RPMI8226 (cell line): ENCODE data around the gene SPATA6L.
A peak's percentile ranks its signal among the peaks of the same experiment; 100 is the strongest.
"Not testable (repeated sequence)": the region's sequence is repeated elsewhere in the genome, so short reads cannot be mapped to it uniquely, and the experiment has no call there.

Experiments used
- DNase-seq: peaks from one replicate; pipeline ENCODE4 v3.0.0-alpha.2; 2015

The SPATA6L gene

GRCh38 chr9:4622016-4622415, 44.3 kb downstream of the SPATA6L start:
- DNase-seq: no peak

- DNase-seq: no peak
Observed at GRCh38 chr9:4620881-4621555, 45.3 kb downstream of the SPATA6L start.

- no peak for DNase-seq
Observed at GRCh38 chr9:4620057-4620765, 46.1 kb downstream of the SPATA6L start.

GRCh38 chr9:4618700-4619099, 47.6 kb downstream of the SPATA6L start:
- no peak for DNase-seq

- DNase-seq: no peak
Observed at GRCh38 chr9:4617752-4618151, 48.5 kb downstream of the SPATA6L start.

GRCh38 chr9:4615778-4616177, 50.5 kb downstream of the SPATA6L start:
- DNase-seq: no peak

- no peak for DNase-seq
Observed at GRCh38 chr9:4615251-4615650, 51.0 kb downstream of the SPATA6L start.

GRCh38 chr9:4614627-4615026, 51.7 kb downstream of the SPATA6L start:
- no peak for DNase-seq

- DNase-seq: not testable (repeated sequence)
Observed at GRCh38 chr9:4606033-4606432, 60.2 kb downstream of the SPATA6L start.

- peak; percentile 81 for DNase-seq
Observed at GRCh38 chr9:4604678-4605095, 61.6 kb downstream of the SPATA6L start.

- DNase-seq: no peak
Observed at GRCh38 chr9:4603830-4604229, 62.5 kb downstream of the SPATA6L start.

- DNase-seq: no peak
Observed at GRCh38 chr9:4600368-4600767, 65.9 kb downstream of the SPATA6L start.

GRCh38 chr9:4596165-4596922, 69.9 kb downstream of the SPATA6L start:
- DNase-seq: no peak

GRCh38 chr9:4594994-4595393, 71.3 kb downstream of the SPATA6L start:
- DNase-seq: no peak

- DNase-seq: no peak
Observed at GRCh38 chr9:4594545-4594944, 71.7 kb downstream of the SPATA6L start.

GRCh38 chr9:4592886-4593285, 73.4 kb downstream of the SPATA6L start:
- no peak for DNase-seq

GRCh38 chr9:4592295-4592694, 74.0 kb downstream of the SPATA6L start:
- no peak for DNase-seq

- DNase-seq: no peak
Observed at GRCh38 chr9:4591123-4591500, 75.2 kb downstream of the SPATA6L start.

GRCh38 chr9:4590430-4591122, 75.7 kb downstream of the SPATA6L start:
- DNase-seq: no peak

GRCh38 chr9:4588721-4589120, 77.6 kb downstream of the SPATA6L start:
- no peak for DNase-seq

GRCh38 chr9:4585135-4585534, 81.1 kb downstream of the SPATA6L start:
- no peak for DNase-seq

GRCh38 chr9:4584636-4585035, 81.6 kb downstream of the SPATA6L start:
- no peak for DNase-seq

- DNase-seq: no peak
Observed at GRCh38 chr9:4583001-4583400, 83.3 kb downstream of the SPATA6L start.
